ENCODE results near the gene EPS8L3.

- no peak for TF ChIP-seq POLR2AphosphoS5 (IDR thresholded peaks at IDR 0.05; ENCODE audit: low read depth, low read length)
- TF ChIP-seq CTCF (IDR thresholded peaks at IDR 0.05): no peak
- TF ChIP-seq MXI1 (IDR thresholded peaks at IDR 0.05; ENCODE audit: low read depth, low read length): no peak
- TF ChIP-seq YY1 (IDR thresholded peaks at IDR 0.05; ENCODE audit: low read depth): no peak
- no peak for TF ChIP-seq USF2 (IDR thresholded peaks at IDR 0.05; ENCODE audit: borderline replicate concordance, low read depth, low read length)
- TF ChIP-seq SIN3A (IDR thresholded peaks at IDR 0.05; ENCODE audit: borderline replicate concordance, low read depth, low read length): no peak
- TF ChIP-seq NFIC (IDR thresholded peaks at IDR 0.05; ENCODE audit: borderline replicate concordance): no peak
These were observed 27.8 kb upstream of the EPS8L3 start for GRCh38 chr1:109791495-109792043.
